HepG2 (cell line): ENCODE measurements around the gene PGPEP1. TPM values are rescaled to one million over a fixed set of nuclear protein-coding genes. Genes with fewer than 3 reads are reported as not detected.

Experiments
- AGO1 ChIP-seq: fragments of 200-400 bp; formaldehyde crosslinking; IDR thresholded peaks from 2 replicates; pipeline ENCODE4 v1.6.1; 2017; ENCODE audit warnings: mild to moderate bottlenecking, low read depth, low read length, moderate library complexity; ENCODE audit not compliant: poor library complexity, severe bottlenecking
- AGO2 ChIP-seq: fragments of 200-400 bp; formaldehyde crosslinking; optimal IDR thresholded peaks from 2 replicates; pipeline ENCODE3; 2017; ENCODE audit warnings: mild to moderate bottlenecking, low read depth, low read length, moderate library complexity
- ATF4 ChIP-seq, 2 experiments: fragments of 450-650 bp in 1 of 2; sonication (generic) in 1 of 2; formaldehyde crosslinking; IDR thresholded peaks; 2 replicates each; pipeline versions ENCODE4 v1.5.0 to v1.8.0; 2020 to 2022; ENCODE audit warnings: mild to moderate bottlenecking in 1 of 2, missing genetic modification reagents in 1 of 2
- CCDC6 ChIP-seq: sonication (generic); formaldehyde crosslinking; IDR thresholded peaks from 2 replicates; pipeline ENCODE4 v1.8.1; 2022; ENCODE audit warnings: mild to moderate bottlenecking, missing genetic modification reagents, moderate library complexity
- ERF ChIP-seq: IDR thresholded peaks from 2 replicates; pipeline ENCODE4 v1.6.1; 2018; ENCODE audit warnings: missing biosample characterization, missing genetic modification reagents
- HNRNPL ChIP-seq: fragments of 200-400 bp; formaldehyde crosslinking; IDR thresholded peaks from 2 replicates; pipeline ENCODE4 v1.6.1; 2017; ENCODE audit warnings: mild to moderate bottlenecking, low read depth, low read length
- KDM4B ChIP-seq: sonication (generic); formaldehyde crosslinking; IDR thresholded peaks from 2 replicates; pipeline ENCODE4 v1.4.0; 2020; ENCODE audit warnings: missing genetic modification reagents
- KLF11 ChIP-seq: IDR thresholded peaks from 2 replicates; pipeline ENCODE4 v1.6.1; 2016; ENCODE audit warnings: missing compliant biosample characterization
- KMT2B ChIP-seq: IDR thresholded peaks from 2 replicates; pipeline ENCODE4 v1.6.1; 2016; ENCODE audit warnings: missing genetic modification reagents, missing compliant biosample characterization
- MED13 ChIP-seq: sonication (generic); formaldehyde crosslinking; IDR thresholded peaks from 2 replicates; pipeline ENCODE4 v1.5.0; 2020; ENCODE audit warnings: missing genetic modification reagents
- NFKB2 ChIP-seq: sonication (generic); formaldehyde crosslinking; IDR thresholded peaks from 2 replicates; pipeline ENCODE4 v1.4.0; 2020; ENCODE audit warnings: missing genetic modification reagents, borderline replicate concordance
- NR0B2 ChIP-seq: sonication (generic); formaldehyde crosslinking; IDR thresholded peaks from 2 replicates; pipeline ENCODE4 v1.4.0; 2020; ENCODE audit warnings: mild to moderate bottlenecking, missing genetic modification reagents
- NR1H2 ChIP-seq: sonication (generic); formaldehyde crosslinking; IDR thresholded peaks from 2 replicates; pipeline ENCODE4 v1.8.1; 2022; ENCODE audit warnings: low read depth, missing genetic modification reagents, borderline replicate concordance
- NR2F6 ChIP-seq, 2 experiments: IDR thresholded peaks; 2 replicates each; pipeline ENCODE4 v1.6.1; 2016; ENCODE audit warnings: antibody characterized with exemption in 1 of 2, mild to moderate bottlenecking in 1 of 2
- REL ChIP-seq: sonication (generic); formaldehyde crosslinking; conservative IDR thresholded peaks from 2 replicates; pipeline ENCODE4 v1.8.0; 2022; ENCODE audit warnings: mild to moderate bottlenecking, missing genetic modification reagents, moderate library complexity
- SALL1 ChIP-seq: sonication (generic); formaldehyde crosslinking; IDR thresholded peaks from 2 replicates; pipeline ENCODE4 v1.8.0; 2022; ENCODE audit warnings: mild to moderate bottlenecking, missing genetic modification reagents
- TOPORS ChIP-seq: sonication (generic); formaldehyde crosslinking; IDR thresholded peaks from 2 replicates; pipeline ENCODE4 v1.8.0; 2023; ENCODE audit warnings: mild to moderate bottlenecking, missing genetic modification reagents
- YEATS4 ChIP-seq: sonication (generic); formaldehyde crosslinking; IDR thresholded peaks from 2 replicates; pipeline ENCODE4 v1.4.0; 2020; ENCODE audit warnings: missing genetic modification reagents, borderline replicate concordance
- YY1 ChIP-seq: IDR thresholded peaks from 2 replicates; pipeline ENCODE4 v1.6.1; 2011; ENCODE audit warnings: low read length, low read depth, moderate library complexity, mild to moderate bottlenecking; ENCODE audit not compliant: insufficient read depth, insufficient replicate concordance
- ZFP82 ChIP-seq: sonication (generic); formaldehyde crosslinking; IDR thresholded peaks from 2 replicates; pipeline ENCODE4 v1.5.1; 2020; ENCODE audit warnings: mild to moderate bottlenecking, missing genetic modification reagents, borderline replicate concordance
- ZNF10 ChIP-seq: sonication (generic); formaldehyde crosslinking; IDR thresholded peaks from 2 replicates; pipeline ENCODE4 v1.4.0; 2020; ENCODE audit warnings: mild to moderate bottlenecking, low read depth, missing genetic modification reagents, borderline replicate concordance
- ZNF251 ChIP-seq: sonication (generic); formaldehyde crosslinking; IDR thresholded peaks from 2 replicates; pipeline ENCODE4 v1.9.0; 2021; ENCODE audit warnings: mild to moderate bottlenecking, missing genetic modification reagents
- ZNF547 ChIP-seq: sonication (generic); formaldehyde crosslinking; IDR thresholded peaks from 2 replicates; pipeline ENCODE4 v1.5.1; 2020; ENCODE audit warnings: mild to moderate bottlenecking, missing genetic modification reagents
- ZNF580 ChIP-seq: IDR thresholded peaks from 2 replicates; pipeline ENCODE4 v1.6.1; 2016; ENCODE audit warnings: low read depth, borderline replicate concordance
- ZNF777 ChIP-seq: sonication (generic); formaldehyde crosslinking; IDR thresholded peaks from 2 replicates; pipeline ENCODE4 v1.4.0; 2020; ENCODE audit warnings: missing genetic modification reagents
- ZNF800 ChIP-seq: sonication (generic); formaldehyde crosslinking; IDR thresholded peaks from 2 replicates; pipeline ENCODE4 v1.4.0; 2020; ENCODE audit warnings: missing genetic modification reagents
- ZNF816 ChIP-seq: sonication (generic); formaldehyde crosslinking; IDR thresholded peaks from 2 replicates; pipeline ENCODE4 v1.8.0; 2022; ENCODE audit warnings: missing genetic modification reagents, mild to moderate bottlenecking, borderline replicate concordance
- polyA plus RNA-seq, 8 experiments: library from polyadenylated mRNA; depleted of rRNA in 3 of 8; stranded (reverse) in 7 of 8; unstranded in 1 of 8; fragments of >200 nt; fragmentation: Illumina TruSeq in 4 of 8; extraction: Trizol in 4 of 8; gene quantifications; 2 replicates each; pipeline versions ENCODE4 v1.2.1 to v1.2.3, GENCODE V29; 2011 to 2016; ENCODE audit warnings: low read depth in 4 of 8, missing spikeins in 1 of 8, mixed read lengths in 1 of 8; ENCODE audit not compliant: insufficient read depth in 1 of 8
- total RNA-seq, 5 experiments: library from RNA; depleted of rRNA; stranded (reverse); fragments of >200 nt; fragmentation: Illumina TruSeq; extraction: Trizol; gene quantifications; 2 replicates each; pipeline ENCODE4 v1.2.3, GENCODE V29; 2016; ENCODE audit warnings: low read depth in 1 of 5

Gene PGPEP1
- total and polyA plus RNA-seq, 2 of the 13 experiments (the other 11 are each of a cell fraction or from before 2014, with no cell fraction given): 53.1 to 56.6 TPM

GRCh38 chr19:18322759-18323460 is 17.5 kb upstream of the PGPEP1 start, which contains the start of gene LSM4 (continued):
- TF ChIP-seq ZNF547 (CRISPR knock-in tag) (peak; percentile 32; the same call in 1 of the 2 replicates), REL (CRISPR knock-in tag) (peak; percentile 83), HNRNPL (0 out of 2 replicates have a peak, but pooled peaks have one; percentile 21), ERF (CRISPR knock-in tag) (peak; percentile 63; the same call in 1 of the 2 replicates), ZNF816 (peak; percentile 64; the same call in 1 of the 2 replicates), NR2F6 (IDR thresholded peaks at IDR 0.05) (no peak), NR2F6 (CRISPR knock-in tag; IDR thresholded peaks at IDR 0.05) (peak; percentile 37; the same call in 1 of the 2 replicates), MED13 (CRISPR knock-in tag) (peak; percentile 27), YY1 (peak; percentile 74), AGO2 (peak; percentile 82), ZNF10 (CRISPR knock-in tag) (no peak), KMT2B (CRISPR knock-in tag) (peak; percentile 37; the same call in 1 of the 2 replicates), CCDC6 (CRISPR knock-in tag) (peak; percentile 51; the same call in 1 of the 2 replicates), AGO1 (peak; percentile 72), NR1H2 (CRISPR knock-in tag) (no peak), ATF4 (CRISPR knock-in tag; IDR thresholded peaks at IDR 0.05) (peak in 1 of 2 experiments; percentile 51; a peak in 2 of 4 replicates), KDM4B (CRISPR knock-in tag) (0 out of 2 replicates have a peak, but pooled peaks have one; percentile 65), YEATS4 (CRISPR knock-in tag) (peak; percentile 80), ZFP82 (CRISPR knock-in tag) (0 out of 2 replicates have a peak, but pooled peaks have one; percentile 65), ZNF777 (CRISPR knock-in tag) (peak; percentile 56; the same call in 1 of the 2 replicates), KLF11 (CRISPR knock-in tag) (peak; percentile 76), ZNF251 (CRISPR knock-in tag) (no peak), ZNF800 (CRISPR knock-in tag) (peak; percentile 41), SALL1 (peak; percentile 73), NFKB2 (CRISPR knock-in tag) (peak; percentile 53; the same call in 1 of the 2 replicates), TOPORS (CRISPR knock-in tag) (no peak), NR0B2 (peak; percentile 41; the same call in 1 of the 2 replicates), ZNF580 (CRISPR knock-in tag) (no peak; the same call in 1 of the 2 replicates)
